Testis (tissue), 3 donors: ENCODE results near the gene GATA5. TPM values are rescaled to one million over a fixed set of nuclear protein-coding genes. Genes with fewer than 3 reads are reported as not detected.

Experiments
- DNase-seq: peaks from one replicate; pipeline ENCODE4 v3.0.0-alpha.2; 2019
- H3K27ac ChIP-seq, 2 donors: fragments of 200-600 bp; sonication (generic); one replicate each; pipeline ENCODE4 v1.5.1; 2019
- H3K27me3 ChIP-seq: fragments of 200-600 bp; sonication (generic); one replicate; pipeline ENCODE4 v1.5.1; 2019
- H3K36me3 ChIP-seq: fragments of 200-600 bp; sonication (generic); one replicate; pipeline ENCODE4 v1.5.1; 2017; ENCODE audit warnings: low read depth; ENCODE audit errors: missing control alignments
- H3K4me1 ChIP-seq: fragments of 200-600 bp; sonication (generic); one replicate; pipeline ENCODE4 v1.5.1; 2019
- H3K4me3 ChIP-seq, 2 donors: fragments of 200-600 bp; sonication (generic); one replicate each; pipeline ENCODE4 v1.5.1; 2017 to 2019
- H3K9me3 ChIP-seq: fragments of 200-600 bp; sonication (generic); one replicate; pipeline ENCODE4 v1.5.1; 2017
- CTCF ChIP-seq, 3 experiments: fragments of 450-650 bp in 2 of 3; fragments of 200-600 bp in 1 of 3; sonication (generic) in 1 of 3; IDR thresholded peaks; one replicate each; pipeline ENCODE4 v1.5.1; 2016 to 2019; ENCODE audit warnings: antibody characterized with exemption in 3 of 3, mild to moderate bottlenecking in 2 of 3, moderate library complexity in 1 of 3
- POLR2A ChIP-seq: fragments of 450-650 bp; IDR thresholded peaks from one replicate; pipeline ENCODE4 v1.6.1; 2017; ENCODE audit warnings: antibody characterized with exemption, mild to moderate bottlenecking, moderate library complexity
- WGBS, 2 donors: methylation state at CpG; one replicate each; pipeline ENCODE4 v1.1.5; 2018; 5-methylcytosine and 5-hydroxymethylcytosine counted together
- intact Hi-C: fragments of 100-400 bp; cut with DNase I; formaldehyde crosslinking; loops from one replicate; pipeline ENCODE4 v1.15.1; 2023; ENCODE audit warnings: low total_unique reads
- polyA plus RNA-seq: library from polyadenylated mRNA; stranded (reverse); fragments of 350-450 nt; fragmentation: Illumina TruSeq; extraction: RNeasy Lipid Tissue Mini Kit (QIAGEN cat#74804); gene quantifications from one replicate; pipeline ENCODE4 v1.2.3, GENCODE V29; 2014; ENCODE audit warnings: low read depth, low replicate concordance; ENCODE audit not compliant: insufficient read depth
- total RNA-seq, 2 donors: library from RNA; depleted of rRNA; stranded (reverse); fragments of >200 nt; gene quantifications; one replicate each; pipeline ENCODE4 v1.2.3, GENCODE V29; 2016

GATA5 gene
- total and polyA plus RNA-seq, 3 donors from 2014 or later, result 19.0 to 70.6 (median 54.5) TPM

DNA sequence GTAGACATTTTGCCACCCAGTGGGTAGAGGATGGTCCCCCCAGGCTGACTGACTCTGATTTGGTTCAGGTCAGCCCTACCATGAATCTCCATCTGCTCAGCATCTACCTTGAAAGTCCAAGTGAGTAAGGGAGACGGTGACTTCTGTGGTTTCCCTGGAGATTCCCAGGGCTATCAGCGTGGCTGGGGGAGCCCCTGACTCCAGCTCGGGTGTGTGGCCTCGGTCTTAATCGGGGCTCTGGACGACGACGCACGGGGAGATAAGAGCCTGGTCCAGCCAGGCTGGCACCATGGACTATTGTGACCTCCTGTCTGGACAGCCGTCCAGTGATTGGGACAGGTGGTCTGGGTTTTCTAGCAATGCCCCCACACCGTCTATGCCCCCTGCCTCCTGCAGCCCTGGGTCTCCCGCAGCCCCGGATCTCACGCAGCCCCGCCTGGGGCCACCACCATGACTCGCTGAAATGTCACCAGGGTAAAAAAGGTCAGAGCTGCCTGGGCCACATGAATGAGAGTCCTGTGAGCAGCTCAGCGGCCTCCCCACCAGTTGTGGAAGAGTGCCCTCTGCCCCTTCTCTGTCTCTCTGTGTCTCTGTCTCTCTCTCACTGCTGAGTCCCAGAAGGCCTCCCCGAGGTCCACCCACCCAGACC lies 47.1 kb upstream of the GATA5 start:
- Histone ChIP-seq H3K27me3 (no peaks in the 10 kb centered on the region), H3K4me3 (no peak overlapping the region), H3K9me3 (no peaks in the 10 kb centered on the region), H3K36me3 (no peaks in the 10 kb centered on the region), H3K4me1 (peaks cover 7% of the 10 kb centered on the region), H3K27ac (no peak overlapping the region)
- TF ChIP-seq CTCF (IDR thresholded peaks at IDR 0.05) (no peak), POLR2A (no peak)
- 82 to 84% methylated on average over 11 to 18 of the region's 18 CpGs for WGBS, 2 donors
- intact Hi-C loops, result no loop called here
- DNase-seq, result no peak

DNA sequence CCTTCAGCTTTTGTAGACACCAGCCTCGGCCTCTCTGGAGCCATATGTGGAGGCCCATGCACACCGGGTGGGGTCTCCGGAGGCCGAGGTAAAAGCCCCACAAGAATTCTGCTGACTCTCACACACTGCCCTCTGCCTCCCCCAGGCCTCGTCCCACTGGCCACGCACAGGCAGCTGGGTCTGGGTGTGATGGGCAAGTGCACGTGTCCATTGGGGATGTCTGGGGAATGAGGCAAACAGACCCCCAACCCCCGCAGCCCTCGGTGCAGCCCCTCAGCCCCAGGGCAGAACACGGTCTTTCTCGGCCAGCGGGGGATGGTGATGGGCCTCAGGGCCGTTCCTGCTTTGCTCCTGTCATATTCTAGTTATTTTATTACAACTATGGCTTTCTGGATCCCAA lies 44.0 kb upstream of the GATA5 start:
- Histone ChIP-seq H3K27ac (no peak overlapping the region), H3K36me3 (no peaks in the 10 kb centered on the region), H3K9me3 (no peaks in the 10 kb centered on the region), H3K4me3 (no peak overlapping the region), H3K27me3 (no peaks in the 10 kb centered on the region), H3K4me1 (peaks cover 5% of the 10 kb centered on the region)
- no peak for DNase-seq
- TF ChIP-seq CTCF (IDR thresholded peaks at IDR 0.05), result no peak
- TF ChIP-seq POLR2A, result no peak
- intact Hi-C loops, result no loop called here
- WGBS, 2 donors, result 88 to 97% methylated on average over 6 to 13 of the region's 13 CpGs

DNA sequence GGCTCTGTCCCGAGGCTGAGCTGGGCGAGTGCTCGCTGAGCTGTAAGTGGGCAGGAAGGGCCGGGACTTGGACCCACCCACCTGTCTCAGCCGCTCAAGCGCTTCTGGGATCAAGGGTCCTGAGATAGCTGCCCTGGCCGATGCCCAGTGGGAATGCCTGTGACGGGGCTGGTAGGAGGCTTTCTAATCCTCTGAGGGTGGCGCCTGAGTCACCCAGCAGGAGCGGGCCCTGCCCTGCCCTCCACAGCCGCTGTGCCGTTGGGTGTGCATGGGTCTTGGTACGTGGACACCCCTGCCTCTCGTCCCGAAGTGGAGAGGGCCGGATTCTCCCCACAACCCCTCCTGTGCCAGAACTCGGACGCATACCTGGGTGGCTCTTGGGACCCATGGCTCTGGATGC lies 43.1 kb upstream of the GATA5 start:
- no peaks in the 10 kb centered on the region for H3K9me3 ChIP-seq
- H3K27me3 ChIP-seq, result no peaks in the 10 kb centered on the region
- no peak for DNase-seq
- no peak for TF ChIP-seq POLR2A
- no peak for TF ChIP-seq CTCF (IDR thresholded peaks at IDR 0.05)
- H3K4me1 ChIP-seq, result no peaks in the 10 kb centered on the region
- no peak overlapping the region for H3K4me3 ChIP-seq
- intact Hi-C loops, result no loop called here
- no peak overlapping the region for H3K27ac ChIP-seq
- H3K36me3 ChIP-seq, result no peaks in the 10 kb centered on the region
- 85 to 91% methylated on average over 11 to 17 of the region's 18 CpGs for WGBS, 2 donors

GRCh38 chr20:62517901-62518610 lies 42.3 kb upstream of the GATA5 start:
- Histone ChIP-seq H3K36me3 (no peaks in the 10 kb centered on the region), H3K4me3 (no peak overlapping the region), H3K27ac (no peak overlapping the region), H3K4me1 (no peaks in the 10 kb centered on the region), H3K27me3 (no peaks in the 10 kb centered on the region), H3K9me3 (no peaks in the 10 kb centered on the region)
- TF ChIP-seq POLR2A (no peak), CTCF (IDR thresholded peaks at IDR 0.05) (no peak)
- intact Hi-C loops, result no loop called here
- no peak for DNase-seq
- WGBS, 2 donors, result 72 to 83% methylated on average over 5 to 15 of the region's 15 CpGs

- Histone ChIP-seq H3K27me3 (no peaks in the 10 kb centered on the region), H3K27ac (no peak overlapping the region), H3K36me3 (no peaks in the 10 kb centered on the region), H3K4me3 (no peak overlapping the region), H3K9me3 (no peaks in the 10 kb centered on the region), H3K4me1 (no peaks in the 10 kb centered on the region)
- intact Hi-C loops, result no loop called here
- TF ChIP-seq POLR2A (no peak), CTCF (IDR thresholded peaks at IDR 0.05) (no peak)
- 75 to 87% methylated on average over 9 to 18 of the region's 18 CpGs for WGBS, 2 donors
- DNase-seq, result no peak
These were observed 41.4 kb upstream of the GATA5 start for GRCh38 chr20:62517168-62517567.
